Dedifferentiated amniotic fluid mesenchymal stem cell (primary cell): ENCODE data around the gene ZNF490.
"Not testable (repeated sequence)": the region's sequence is repeated elsewhere in the genome, so short reads cannot be mapped to it uniquely, and the experiment has no call there.

Experiments used
- DNase-seq: peaks from one replicate; pipeline ENCODE4 v3.0.0-alpha.2; 2016; ENCODE audit errors: extremely low spot score

ZNF490 gene

DNA sequence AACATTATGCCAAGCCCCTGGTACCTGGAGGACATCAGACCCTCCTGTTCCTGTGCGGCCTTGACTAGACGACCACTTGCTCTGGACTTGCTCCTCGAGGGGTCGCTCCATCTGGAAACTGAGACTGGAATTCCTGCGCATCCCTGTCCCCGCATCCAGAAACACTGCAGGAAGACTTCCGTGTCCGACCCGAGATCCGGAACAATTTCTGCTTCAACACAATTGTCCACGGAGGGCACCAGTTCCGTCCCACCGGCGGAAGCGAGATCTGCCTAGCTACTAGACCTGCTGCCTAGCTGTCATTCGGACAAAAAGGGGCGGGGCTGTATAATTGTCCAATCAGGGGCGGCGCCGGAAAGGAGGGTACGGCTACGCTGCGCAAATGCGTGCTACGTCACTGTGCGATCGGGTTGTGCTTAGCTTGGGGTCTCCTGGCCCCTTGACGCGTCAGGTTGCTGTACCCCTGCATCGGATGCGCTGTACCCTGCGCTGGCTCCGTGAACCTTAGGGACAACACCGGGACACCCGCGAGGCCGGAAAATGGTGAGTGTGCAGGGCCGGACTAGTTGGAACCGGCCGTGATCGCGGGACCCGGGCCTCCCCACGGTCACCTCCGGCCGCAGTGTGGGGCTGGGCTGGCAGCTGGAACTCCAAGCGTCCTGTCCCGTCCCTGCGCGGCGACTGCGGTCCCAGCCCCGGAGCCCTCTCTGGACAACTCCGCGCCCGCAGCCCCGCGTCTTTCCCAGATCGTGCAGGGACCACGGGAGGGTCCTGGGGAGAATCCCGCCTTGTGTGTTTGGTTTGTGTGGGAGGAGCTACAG is at the start of gene ZNF490, which contains the start of gene ZNF791:
TSS of gene ZNF490 (minus strand) at position 274 of the 821 bp plus-strand sequence. CDS start at position 141, 133 bp downstream.
TSS of gene ZNF791 (plus strand) at position 381 of the 821 bp plus-strand sequence. CDS start at position 541, 160 bp downstream.
- DNase-seq = peak; percentile 99

DNA sequence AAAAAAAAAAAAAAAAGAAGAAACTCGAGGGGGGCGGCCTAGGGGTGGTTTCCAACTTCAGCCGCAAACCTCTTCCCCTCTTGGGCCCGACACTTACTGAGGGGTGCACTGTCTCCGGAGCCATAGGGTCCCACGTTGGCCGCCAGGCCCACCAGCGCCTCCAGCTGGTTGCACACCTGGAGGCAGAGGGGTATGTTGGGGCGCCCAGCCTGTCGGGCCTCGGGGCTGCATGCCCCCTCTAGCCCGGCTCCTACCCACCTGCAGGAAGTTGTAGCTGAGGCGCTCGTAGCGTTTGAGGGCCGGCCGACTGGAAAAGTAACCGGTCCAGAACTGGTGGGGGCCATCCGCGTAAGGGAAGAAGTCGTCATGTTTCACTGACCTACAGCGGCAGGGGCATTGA is 47.4 kb upstream of the ZNF490 start:
- DNase-seq = no peak

DNA sequence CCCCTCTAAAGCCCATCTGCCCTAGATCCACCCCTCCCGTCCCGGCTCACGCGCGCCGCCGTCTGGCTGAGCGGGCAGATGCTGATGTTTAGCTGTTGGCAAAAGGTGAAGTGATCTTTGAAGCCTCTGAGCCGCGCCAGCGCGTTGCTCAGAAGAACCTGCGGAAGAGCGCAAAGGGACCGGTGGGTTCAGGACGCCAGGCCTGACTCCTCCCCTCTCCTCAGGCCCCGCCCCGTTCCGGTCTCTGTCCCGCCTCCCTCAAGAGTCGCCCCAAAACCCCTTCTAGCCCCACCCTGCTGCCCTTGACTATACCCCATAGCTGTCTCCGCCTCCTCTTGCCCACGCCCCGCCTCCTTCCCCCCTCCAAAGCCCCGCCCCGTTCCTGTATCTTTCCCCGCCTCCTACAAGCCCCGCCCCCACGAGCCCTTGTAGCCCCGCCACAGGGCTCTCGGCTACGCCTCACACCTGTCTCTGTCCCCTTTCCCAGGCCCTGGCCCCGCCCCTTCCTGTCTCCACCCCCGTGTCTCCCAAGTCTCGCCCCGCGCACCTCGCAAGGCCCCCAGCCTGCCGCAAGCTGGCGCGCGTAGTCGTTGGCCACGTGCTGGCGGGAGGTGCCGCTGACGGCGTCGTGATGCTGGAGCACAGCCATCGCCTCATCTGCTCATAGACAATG is 46.4 kb upstream of the ZNF490 start:
- no peak for DNase-seq

DNA sequence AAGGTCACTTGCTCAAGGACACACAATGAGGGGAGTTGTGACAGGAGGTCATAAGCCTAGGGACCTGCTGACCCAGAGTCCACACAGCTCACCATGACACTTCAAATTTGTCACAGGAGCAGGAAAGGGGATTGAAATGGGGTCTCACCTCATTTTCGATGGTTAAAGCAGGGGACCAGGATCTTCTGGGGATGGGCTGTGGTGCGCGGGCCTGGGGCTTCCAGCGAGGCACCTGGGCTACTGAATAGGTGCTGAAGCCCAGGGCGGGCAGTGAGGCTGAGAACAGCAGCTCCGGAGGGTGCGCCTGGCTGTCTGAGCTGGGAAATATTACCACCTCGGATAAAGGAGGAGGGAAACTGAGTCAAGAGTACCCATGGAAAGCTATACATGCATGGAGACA is 44.9 kb upstream of the ZNF490 start:
- no peak for DNase-seq

DNA sequence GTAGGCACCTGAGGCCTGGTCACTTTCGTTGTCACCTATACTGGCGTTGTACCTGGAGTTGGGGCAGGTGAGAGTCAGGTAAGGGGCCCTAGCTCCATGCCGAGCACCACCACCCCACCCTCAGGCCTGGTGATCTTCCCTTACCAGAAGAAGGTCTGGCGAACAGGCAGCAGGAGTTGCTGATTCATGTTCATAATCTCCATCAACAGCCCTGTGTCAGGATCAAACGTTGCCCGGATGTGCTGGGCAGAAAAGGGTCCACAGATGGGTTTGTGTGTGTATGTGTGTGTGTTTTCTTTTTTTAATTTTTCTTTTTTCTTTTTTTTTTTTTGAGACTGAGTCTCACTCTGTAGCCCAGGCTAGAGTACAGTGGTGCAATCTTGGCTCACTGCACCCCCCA is 41.6 kb upstream of the ZNF490 start:
- no peak for DNase-seq

DNA sequence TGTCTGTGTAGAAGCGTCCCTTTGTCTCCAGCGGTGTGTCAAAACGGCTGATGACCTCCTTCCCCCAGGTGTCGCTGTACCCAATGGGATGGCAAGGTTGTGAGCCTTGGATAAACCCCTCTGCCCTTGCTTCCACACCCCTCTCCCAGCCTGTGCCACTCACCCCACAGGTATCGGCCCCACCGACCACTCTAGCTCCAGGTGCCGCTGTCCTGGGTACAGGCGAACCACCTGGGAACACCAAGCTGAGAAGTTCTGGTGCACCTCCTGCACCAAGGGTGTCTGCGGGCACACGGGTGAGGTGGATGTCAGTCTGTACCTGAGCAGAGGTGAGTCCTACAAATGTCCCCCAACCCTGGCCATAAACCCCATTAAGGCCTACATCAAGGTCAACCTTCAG is 39.3 kb upstream of the ZNF490 start:
- no peak for DNase-seq

DNA sequence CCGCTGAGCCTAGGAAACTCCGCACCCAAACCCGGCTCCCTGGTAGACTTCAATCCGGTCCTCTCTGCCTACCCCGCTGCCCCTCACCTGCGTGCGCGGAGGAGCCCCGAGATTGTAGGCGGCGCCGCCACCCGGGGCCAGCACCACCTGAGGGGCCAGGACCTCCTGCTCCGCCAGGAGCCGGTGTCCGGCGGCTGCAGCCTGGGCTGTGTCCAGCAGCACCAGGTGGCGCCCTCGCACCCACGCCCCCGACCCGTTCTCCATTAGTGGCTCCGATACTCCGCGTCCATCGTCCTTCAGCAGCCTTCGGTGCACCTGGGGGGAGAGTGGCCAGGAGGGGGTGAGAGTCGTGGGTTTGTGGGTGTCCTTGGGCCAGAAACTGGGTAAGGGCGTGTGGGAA is 37.5 kb upstream of the ZNF490 start:
- DNase-seq = no peak

DNA sequence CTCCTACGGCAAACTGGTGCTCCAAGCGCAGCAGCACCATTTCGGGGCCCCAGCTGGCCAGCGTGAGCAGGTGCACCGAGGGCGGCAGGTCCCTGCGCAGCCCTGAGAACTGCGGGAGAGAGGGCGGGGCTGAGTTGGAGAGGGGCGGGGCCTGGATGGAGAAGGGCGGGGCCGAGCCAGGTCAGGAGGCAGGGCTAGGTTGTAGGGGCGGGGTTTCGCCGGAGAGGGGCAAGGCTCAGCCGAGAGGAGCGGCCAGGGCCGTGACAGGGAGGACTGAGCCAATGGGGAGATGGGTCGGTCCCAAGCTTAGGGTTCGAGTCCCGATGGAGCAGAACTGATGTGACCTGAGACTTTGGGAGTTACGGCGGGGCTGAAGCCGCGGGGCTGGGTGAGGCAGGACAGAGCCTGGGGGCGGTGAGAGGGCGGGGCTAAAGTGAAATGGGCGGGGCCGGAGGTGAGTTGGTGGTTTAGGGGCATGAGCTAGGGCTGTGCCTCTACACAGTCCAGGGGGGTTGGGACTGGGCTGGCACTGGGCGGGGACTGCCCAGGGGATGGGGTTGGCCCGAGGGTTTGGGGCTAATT is 37.0 kb upstream of the ZNF490 start:
- no peak for DNase-seq

DNA sequence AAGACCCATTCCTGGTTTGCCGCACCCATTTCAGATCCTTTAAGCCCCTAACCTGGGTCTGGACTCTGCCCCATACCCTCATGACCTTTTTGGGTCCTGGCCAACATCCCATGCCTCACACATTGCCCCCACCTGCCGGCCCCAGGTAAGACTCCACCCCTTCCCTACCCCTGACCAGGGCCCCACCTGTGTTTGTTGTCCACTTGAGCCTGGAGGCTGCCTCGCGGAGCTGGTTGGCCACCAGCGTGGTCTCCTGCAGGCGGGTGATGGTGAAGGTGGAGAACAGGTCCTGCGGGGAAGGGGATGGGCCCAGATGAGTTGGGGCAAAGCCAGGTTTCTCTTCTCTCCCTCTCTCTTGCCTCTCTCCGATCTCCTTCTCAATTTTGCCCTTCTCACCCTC is 36.4 kb upstream of the ZNF490 start:
- no peak for DNase-seq

DNA sequence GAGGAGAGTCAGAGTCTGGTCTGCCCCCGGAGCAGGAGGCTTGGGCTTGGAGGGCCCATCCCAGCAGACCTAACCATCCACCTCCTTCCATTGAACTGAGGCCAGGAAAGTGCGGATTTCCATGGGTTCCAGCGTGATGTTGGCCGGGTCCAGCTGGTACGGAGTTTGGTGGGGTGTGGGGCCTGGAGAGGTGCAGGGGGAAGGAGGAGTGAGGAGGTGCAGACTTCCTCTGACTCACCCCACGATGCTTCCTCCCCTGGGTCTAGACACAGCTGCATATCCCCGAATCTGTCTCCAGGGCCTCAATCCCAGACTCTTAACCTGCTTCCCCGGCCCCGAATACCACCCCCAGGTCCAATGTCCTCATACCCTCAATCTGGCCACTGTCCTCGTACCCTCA is 35.9 kb upstream of the ZNF490 start:
- no peak for DNase-seq

DNA sequence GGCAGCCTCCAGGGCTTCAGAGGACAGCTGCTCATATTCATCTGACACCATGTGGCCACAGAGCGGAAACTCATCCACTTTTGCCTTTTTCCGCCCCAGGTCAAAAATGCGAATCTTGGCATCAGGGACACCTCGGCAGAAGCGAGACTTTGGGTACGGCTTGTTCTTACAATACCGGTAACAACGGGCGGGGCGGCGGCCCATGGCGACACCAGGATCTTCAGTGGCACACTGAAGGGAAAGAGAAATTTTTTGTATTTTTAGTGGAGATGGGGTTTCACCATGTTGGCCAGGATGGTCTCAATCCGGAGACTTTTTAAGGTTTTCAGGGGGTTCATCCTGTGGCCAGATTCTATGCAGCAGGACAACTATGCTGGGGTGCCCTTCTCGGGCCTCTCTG is 33.1 kb upstream of the ZNF490 start:
- not testable (repeated sequence) for DNase-seq

DNA sequence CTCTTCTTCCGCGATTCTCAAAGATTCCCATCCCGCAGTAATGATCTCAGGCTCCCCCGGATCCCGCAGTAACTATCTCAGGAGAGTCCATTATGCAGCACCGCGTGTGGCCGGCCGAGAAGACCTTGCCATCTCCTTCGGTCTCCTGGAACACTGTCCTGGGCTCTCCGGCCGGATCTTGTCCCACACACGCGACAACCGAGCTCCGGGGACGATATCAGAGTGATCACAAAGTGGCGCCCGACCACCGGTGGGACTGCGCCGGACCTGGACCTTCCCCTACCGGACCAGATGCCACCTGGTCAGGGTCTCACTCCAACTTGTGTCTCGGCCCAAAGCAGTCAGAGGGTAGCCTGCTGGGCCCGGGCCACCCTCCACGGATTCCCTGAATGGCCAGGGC is 31.9 kb upstream of the ZNF490 start:
- no peak for DNase-seq

DNA sequence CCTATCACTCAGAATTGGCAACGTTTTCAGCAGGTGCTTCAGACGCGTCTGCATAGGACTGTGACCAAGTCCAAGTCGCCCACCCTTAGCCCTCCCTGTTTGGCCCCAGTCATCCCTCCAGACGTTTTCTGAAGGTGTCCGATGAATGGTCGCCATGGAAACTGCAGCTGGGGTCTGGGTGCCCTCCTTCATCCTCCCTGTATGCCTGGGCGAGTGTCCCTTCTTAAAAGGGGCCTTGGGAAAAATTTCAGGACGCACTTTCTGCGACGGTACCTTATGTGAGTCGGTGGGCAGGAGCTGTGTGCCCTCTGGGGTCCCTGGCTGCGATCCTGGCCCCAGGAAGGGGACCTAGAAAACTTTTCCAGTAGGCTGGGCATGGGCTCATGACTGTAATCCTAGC is 30.8 kb upstream of the ZNF490 start:
- no peak for DNase-seq

DNA sequence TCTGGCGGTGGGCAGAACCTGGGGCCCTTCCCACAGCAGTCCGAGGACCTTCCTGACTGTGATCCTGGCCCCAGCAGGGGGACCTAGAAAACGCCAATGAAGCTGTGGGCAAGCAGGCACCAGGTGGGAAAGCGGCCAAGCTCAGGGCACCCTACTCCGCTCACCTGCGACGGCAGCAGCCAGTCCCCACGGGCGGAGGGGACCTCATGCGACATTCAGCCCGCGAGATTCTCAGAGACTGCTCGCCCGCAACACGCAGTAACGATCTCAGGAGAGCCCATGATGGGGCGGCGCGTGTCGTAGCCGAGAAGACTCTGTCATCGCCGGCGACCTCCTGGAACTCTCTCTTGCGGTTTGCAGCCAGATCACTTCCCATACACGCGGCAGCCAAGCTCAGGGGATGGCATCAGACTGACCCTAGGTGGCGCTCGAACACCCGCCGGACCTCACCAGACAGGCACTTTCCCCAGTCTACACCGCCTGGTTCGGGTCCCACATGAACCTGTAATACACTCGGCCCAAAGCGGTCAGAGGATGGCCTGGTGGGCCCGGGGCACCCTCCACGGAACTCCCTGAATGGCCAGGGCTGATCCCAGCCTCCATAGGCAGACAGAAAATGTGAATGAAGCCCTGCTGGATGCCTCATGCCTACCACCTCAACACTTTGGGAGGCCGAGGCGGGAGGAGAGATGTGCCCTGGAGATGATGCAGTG is 29.4 kb upstream of the ZNF490 start:
- peak; percentile 71 for DNase-seq

DNA sequence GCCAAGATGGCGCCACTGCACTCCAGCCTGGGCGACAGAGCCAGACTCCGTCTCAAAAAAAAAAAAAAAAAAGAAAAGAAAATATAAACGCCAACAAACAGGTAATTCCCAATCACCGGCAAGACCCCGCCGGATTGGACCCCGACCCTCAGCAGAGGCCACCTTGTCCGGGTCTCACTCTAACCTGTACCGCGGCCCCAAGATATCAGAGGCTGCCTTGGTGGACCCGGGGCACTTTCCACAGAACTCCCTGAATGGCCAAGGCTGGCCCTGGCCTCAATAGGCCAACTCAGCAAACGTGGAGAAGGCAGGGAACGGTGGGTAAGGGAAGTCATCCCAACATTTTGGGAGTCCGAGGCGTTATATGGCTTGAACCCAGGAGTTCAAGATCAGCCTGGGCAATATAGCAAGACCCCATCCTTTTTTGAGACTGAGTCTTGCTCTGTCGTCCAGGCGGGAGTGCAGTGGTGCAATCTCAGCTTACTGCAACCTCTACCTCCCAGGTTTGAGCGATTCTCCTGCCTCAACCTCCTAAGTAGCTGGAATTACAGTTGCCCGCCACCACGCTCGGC is 28.1 kb upstream of the ZNF490 start:
- no peak for DNase-seq

DNA sequence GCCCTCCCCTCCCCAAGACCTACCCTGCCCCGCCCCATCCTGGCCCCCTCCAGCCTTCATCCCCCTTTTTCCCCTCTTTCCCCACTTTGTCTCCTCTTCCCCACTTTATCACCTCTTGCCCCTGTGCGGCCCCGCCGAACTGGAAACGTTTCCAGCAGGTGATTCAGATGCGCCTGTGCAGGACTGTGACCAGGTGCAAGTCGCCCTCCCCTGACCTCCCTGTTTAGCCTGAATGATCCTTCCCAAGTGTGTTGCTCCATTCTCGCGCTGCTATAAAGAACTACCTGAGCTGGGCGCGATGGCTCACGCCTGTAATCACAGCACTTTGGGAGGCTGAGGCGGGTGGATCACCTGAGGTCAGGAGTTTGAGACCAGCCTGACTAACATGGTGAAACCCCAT is 26.0 kb upstream of the ZNF490 start:
- DNase-seq = no peak

DNA sequence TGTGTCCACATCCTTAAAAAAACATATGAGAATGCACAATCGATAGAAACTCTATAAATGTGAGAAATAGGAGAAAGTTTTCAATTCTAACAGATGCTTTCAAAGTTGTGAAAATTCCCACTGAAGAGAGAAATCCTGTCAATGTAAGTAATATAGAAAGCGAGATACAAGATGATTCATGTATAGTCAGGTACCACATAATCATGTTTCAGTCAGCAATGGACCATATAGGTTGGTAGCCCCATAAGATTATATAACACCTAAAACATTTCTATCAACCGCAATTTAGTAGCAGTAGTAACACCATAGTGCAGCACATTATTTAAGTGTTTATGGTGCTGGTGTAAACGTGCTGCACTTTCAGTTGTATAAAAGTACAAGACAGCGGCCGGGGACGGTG is 18.6 kb upstream of the ZNF490 start:
- DNase-seq = no peak

DNA sequence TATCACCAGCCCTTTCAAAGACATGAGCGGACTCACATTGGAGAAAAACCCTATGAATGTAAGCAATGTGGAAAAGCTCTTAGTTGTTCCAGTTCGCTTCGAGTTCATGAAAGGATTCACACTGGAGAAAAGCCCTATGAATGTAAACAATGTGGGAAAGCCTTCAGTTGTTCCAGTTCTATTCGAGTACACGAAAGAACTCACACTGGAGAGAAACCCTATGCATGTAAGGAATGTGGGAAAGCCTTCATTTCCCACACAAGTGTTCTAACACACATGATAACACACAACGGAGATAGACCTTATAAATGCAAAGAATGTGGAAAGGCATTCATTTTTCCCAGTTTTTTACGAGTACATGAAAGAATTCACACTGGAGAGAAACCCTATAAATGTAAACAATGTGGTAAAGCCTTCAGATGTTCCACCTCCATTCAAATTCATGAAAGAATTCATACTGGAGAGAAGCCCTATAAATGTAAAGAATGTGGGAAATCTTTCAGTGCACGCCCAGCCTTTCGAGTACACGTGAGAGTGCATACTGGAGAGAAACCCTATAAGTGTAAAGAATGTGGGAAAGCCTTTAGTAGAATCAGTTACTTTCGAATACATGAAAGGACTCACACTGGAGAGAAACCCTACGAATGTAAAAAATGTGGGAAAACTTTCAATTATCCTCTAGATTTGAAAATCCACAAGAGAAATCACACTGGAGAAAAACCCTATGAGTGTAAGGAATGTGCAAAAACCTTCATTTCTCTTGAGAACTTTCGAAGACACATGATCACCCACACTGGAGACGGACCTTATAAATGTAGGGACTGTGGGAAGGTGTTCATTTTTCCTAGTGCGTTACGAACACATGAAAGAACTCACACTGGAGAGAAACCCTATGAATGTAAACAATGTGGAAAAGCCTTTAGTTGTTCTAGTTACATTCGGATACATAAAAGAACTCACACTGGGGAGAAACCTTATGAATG is 17.7 kb upstream of the ZNF490 start:
- no peak for DNase-seq

DNA sequence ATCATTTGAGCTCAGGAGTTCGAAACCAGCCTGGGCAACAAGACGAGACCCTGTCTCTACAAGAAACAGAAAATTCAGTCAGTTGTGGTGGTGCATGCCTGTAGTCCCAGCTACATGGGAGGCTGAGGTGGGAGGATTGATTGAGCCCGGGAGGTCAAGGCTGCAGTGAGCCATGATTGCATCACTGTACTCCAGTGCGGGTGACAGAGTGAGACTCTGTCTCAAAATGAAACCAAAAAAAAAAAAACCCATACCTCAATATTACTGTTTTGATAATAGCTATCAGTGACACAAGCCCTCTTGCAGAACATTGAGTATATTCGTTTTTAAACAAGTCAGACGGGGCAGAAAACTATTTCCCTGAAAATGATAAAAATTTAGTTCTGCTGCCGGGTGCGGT is 16.3 kb upstream of the ZNF490 start:
- DNase-seq = no peak

DNA sequence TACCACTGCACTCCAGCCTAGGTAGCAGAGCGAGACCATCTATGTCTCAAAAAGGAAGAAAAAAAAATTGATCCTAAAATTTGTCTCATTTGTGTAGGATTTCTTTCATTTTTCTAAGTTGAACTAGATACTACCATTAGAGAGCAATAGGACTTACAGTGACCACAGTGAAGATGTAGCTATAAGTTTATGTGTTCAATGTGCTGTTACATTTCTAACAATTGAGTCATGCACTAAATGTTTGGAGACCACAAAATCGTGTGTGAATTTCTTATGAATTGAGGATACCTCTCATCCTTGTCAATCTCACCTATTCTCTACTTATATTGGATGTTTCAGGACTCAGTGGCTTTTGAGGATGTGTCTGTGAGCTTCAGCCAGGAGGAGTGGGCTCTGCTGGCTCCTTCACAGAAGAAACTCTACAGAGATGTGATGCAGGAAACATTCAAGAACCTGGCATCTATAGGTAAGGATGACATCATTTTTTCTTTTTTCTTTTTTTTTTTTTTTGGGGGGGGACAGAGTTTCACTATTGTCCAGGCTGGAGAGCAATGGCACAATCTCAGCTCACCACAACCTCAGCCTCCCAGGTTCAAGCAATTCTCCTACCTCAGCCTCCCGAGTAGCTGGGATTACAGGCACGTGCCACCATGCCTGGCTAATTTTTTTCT is 12.9 kb upstream of the ZNF490 start:
- no peak for DNase-seq
